HG03354 (cell line): ENCODE data around the gene MTX1.
A peak's percentile ranks its signal among the peaks of the same experiment; 100 is the strongest.
"Not testable (repeated sequence)": the region's sequence is repeated elsewhere in the genome, so short reads cannot be mapped to it uniquely, and the experiment has no call there.

Experiments used
- ATAC-seq: cut with Tn5 transposase; IDR thresholded peaks from one replicate; pipeline ENCODE4 v1.9.1; 2021; ENCODE audit warnings: mild to moderate bottlenecking; ENCODE audit not compliant: unreplicated experiment, poor library complexity, severe bottlenecking

MTX1 gene

DNA sequence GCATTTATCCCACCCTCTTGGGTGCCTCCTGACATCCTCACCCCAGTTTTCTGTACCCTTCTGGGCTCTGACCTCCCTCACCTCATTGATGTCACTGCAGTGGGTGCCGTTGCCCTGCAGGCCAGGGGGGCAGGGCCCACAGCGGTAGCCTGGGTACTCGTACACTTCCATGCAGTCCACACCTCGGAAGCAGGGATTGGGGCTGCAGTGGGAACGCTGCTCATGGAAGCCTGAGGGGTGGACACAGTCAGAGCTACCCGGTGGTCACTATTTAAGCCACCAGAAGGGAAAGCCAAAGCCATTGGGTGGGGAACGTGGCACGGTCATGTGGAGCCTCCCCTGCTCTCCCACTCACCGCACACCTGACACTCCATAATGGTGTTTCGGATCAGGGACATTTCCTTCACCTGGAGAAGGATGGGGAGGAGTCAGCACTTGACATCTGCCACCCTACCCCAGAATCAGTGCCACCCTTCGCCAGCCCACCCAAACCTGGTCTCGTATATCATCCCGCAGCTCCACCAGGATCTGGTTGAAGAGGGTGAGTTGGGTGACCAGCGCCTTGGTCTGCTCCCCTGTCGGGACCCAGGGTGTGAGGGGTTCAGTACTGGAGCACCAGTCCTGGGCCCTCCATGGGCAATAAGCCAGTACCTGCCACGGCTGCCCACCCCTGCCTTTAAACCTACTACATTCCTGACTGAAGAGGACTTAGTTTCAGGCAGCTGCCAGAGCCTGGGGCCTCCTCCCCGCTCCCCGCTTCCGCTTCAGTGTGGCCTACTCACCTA is 5.6 kb upstream of the MTX1 start:
- no peak for ATAC-seq

DNA sequence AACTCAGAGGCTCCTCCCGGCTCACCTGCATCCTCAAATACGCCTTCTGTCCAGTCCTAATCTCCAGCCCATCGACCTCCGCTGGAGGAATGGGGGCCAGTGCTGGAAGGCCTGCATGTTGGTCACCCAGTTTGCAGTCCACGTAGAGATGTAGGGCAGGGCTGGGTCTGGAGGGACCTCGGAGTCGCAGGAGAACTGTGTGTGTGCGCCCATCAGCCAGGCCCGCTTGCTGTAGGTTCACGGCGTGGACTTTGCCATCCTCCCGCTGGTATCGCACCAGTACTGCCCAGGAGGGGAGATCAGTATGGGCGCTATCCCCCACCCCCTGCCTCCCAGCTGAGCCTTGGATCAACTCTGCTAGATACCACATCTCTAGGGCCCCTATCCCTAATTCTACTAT is 3.5 kb upstream of the MTX1 start:
- no peak for ATAC-seq

DNA sequence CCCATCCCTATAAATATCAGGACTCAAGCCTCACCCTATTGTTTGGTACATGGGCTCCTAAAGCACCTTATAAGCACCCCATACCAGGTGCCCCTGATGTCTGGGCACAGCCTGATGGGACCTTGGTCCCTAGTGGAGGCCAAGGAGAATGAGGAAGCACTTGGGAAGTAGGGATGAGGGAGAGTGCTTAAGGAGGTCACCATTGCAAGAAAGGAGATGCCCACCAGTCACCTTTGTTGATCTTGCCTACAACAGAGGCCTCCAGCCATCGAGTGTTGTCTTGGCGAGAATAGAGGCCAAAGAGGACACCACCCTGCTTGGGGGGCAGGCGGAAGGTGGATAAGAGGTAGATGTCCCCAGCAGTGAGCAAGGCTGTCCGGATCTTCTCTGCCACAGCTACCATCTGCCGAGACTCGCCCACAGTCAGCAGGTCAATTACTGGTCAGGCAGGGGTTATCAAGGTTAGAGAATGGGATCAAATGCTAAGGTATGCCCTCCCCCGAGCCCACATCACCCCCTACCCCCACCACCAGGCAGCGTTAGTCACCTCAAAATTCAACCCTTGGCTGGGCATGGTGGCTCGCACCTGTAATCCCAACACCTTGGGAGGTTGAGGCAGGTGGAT is 2.4 kb upstream of the MTX1 start:
- no peak for ATAC-seq

DNA sequence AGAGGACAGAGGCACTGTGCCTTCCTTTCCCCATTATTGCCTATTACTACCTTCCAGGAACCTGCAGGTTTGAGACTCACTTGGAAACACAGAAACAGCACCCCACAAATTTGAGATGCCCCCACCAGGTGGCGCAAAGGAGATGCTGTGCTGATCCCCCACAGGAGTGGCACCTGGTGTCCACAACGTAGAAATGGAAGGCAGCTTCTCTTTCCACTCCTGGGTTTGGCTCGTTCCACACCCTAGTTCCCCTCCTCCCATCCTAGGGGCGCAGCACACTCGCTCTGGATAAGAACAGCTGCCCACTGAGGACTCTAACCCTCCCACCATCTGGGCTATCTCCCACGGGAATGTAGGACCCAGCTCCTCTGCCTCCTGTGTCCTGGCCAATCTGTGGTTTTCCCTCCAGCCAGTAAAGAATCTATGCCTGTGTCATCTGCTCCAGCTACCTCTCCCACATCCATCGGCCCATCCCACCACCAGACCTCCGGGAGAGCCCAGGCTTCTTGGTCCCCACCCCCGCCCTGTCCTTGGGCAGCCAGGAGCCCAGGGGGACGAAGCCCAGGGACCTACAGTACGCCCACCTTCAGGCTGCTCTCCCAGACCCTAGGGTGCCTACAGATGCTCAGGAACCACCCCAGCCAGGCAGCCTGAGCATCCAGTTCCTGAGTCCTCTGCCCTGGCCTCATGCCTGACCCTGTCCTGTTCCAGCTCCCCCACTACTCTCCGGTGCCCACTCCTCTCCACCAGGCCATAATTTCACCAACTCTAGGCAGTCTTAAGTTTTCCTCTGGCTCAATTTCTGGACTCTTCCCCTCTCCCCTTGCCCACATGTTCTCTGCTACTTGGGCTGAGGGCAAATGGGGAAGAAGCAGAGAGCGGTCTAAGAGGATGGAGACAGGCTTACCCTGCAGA is 1.3 kb upstream of the MTX1 start:
- no peak for ATAC-seq

- no peak for ATAC-seq
These were observed 522 bp upstream of the MTX1 start, which contains the start of gene THBS3 for GRCh38 chr1:155207806-155208540. Gene THBS3 (minus strand): TSS chr1:155207897. CDS start chr1:155207876, 21 bp downstream.

DNA sequence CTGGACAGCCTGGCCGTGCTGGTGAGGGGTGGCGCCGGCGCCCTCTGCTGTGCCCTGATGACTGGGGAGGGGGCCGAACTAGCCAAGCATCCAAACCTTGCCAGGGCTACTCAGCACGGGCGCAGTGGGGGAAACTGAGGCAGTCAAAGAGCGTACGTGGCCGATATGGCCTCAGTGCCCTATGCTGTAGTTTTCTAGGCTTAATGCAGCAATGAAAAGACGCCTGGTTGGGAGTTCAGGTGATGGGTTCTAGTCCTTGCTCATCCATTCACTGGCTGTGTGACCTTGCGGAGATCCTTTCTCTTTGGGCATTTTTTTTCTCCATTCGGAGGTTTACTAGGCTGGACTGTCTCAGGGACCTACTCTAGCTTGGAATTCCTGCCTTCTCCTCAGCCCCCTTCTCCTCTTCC is 822 bp downstream of the MTX1 start:
- no peak for ATAC-seq

DNA sequence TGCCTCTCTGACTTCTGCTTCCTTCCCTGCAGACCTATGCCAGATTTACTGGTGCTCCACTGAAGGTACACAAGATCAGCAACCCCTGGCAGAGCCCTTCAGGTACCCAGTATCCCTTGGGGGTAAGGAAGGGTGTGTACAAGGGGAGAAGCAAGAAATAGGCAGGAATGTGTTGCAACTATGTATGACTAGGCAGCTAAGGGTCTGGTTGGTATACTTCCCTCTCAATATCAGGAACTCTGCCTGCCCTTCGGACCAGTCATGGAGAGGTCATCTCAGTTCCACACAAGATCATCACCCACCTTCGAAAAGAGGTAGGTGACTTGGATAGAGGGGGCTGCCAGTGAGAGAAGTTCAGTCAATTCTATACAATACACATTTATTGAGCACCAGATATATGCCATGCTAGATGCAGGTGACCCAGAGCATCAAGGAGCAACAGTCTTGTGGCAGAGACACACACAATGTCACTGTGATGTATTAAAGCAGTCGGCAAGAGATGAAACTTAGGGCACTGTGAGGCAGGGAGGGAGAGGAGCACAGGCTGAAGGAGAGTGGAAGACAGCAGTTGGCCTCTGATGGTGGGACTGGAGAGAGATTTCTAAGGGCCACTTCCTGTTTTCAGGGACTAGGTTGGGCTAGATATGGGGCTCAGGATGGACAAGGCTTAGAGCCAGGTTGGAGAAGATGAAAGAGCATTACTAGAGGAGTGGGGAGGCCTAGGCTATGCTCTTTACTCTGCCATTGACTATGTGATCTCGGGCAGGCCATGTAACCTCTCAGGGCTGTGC is 2.0 kb downstream of the MTX1 start:
- no peak for ATAC-seq

- not testable (repeated sequence) for ATAC-seq
These were observed 3.0 kb downstream of the MTX1 start for GRCh38 chr1:155211381-155212050.

GRCh38 chr1:155212051-155212440 is 3.6 kb downstream of the MTX1 start:
- ATAC-seq, result not testable (repeated sequence)

- not testable (repeated sequence) for ATAC-seq
These were observed 6.2 kb downstream of the MTX1 start for GRCh38 chr1:155214702-155215101.

- no peak for ATAC-seq
These were observed 10.5 kb downstream of the MTX1 start for GRCh38 chr1:155218854-155219591.

- ATAC-seq, result no peak
These were observed 11.1 kb downstream of the MTX1 start for GRCh38 chr1:155219592-155220031.

DNA sequence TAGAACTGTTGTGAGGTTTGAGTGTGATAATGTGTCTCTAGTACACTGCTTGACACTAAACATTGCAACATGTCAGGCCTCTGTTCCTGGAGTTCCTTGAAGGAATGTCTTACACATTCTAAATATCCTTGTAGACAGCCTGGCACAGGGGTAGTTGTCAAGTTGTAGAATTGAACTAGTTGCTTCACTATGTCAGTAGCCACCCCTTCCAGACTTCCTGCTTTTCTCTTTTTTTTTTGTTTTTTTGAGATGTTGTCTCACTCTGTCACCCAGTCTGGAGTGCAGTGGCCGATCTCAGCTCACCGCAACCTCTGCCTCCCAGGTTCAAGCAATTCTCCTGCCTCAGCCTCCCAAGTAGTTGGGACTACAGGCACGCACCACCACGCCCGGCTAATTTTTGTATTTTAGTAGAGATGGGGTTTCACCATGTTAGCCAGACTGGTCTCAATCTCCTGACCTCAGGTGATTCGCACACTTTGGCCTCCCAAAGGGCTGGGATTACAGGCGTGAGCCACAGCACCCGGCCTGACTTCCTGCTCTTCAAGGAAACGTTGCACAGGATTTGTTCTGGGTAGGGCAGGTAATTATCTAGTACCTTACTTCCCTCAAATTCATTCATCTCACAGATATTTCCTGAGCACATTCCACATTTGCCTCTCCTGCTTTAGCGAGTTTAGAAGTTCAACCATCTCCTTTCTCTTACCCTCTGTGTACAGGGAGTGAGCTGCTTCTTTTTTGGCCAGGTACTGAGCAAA is 11.9 kb downstream of the MTX1 start:
- ATAC-seq, result not testable (repeated sequence)

- ATAC-seq, result no peak
These were observed 14.6 kb downstream of the MTX1 start for GRCh38 chr1:155223047-155223446.

DNA sequence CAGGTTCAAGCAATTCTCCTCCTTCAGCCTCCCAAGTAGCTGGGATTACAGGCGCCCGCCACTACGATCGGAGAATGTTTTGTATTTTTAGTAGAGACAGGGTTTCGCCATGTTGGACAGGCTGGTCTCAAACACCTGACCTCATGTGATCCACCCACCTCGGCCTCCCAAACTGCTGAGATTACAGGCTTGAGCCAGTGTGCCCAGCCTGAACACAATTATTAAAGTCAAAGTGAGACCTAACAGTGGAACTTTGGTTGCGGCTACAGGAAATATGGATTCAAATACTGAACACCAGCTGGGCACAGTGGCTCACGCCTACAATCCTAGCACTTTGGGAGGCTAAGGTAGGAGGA is 16.9 kb downstream of the MTX1 start:
- ATAC-seq, result not testable (repeated sequence)

DNA sequence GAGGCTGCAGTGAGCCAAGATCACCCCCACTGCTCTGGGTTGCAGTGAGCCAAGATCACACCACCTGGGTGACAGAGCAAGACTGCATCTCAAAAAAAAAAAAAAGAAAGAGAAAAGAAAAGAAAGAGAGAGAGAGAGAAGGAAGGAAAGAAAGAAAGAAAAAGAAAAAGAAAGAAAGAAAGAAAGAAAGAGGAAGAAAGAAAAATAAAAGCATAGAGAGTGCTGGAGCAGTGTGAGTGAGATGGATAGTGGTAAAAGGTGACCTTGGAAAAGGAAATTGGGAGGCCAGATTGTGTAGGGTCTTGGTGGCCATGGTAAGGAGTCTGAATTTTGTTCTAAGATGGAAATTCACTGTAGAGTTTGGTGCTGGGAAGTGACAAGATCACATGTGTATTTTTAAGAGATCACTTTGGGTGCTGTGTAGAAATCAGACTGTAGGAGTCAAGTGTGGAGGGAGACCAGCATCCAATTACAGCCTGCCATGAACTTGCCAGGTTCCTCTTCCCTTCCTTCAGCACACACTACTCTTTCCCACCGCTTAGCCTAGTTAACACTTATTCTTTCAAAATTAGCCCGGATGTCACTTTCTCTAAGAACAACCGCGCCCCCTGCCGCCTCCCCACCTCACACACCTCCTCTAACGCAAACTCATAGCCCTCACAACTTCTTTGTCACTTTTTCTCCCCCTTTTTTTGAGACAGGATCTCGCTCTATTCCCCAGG is 17.9 kb downstream of the MTX1 start:
- ATAC-seq, result peak; percentile 48

DNA sequence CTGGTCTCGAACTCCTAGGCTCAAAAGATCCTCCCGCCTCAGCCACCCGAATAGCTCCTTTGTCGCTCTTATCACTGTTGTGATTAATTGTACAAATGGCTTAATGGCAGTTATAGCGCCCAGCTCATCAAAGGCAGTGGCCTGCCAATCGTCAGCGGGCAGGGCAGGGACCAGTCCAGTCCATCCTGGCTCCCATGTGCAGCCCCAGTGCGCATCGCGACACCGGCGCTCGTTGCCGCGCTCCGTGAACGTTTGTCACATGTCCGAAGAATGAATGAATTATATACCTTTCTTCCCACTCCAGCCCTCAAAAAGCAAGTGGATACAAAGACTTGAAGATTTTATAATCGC is 18.4 kb downstream of the MTX1 start:
- ATAC-seq, result peak; percentile 26
